HepG2 (cell line): ENCODE measurements around the gene PTGES3. TPM values are rescaled to one million over a fixed set of nuclear protein-coding genes. Genes with fewer than 3 reads are reported as not detected.

Experiments used
- ATAC-seq: fragments of 200-7000 bp; cut with Tn5 transposase; 3 replicates; pipeline ENCODE4 v1.9.1; 2020; ENCODE audit warnings: mild to moderate bottlenecking, moderate library complexity
- BruUV-seq: library from RNA; stranded (reverse); fragments of 400-500 nt; replicated peaks from 2 replicates; lab custom pipeline; 2021; lab: Mats Ljungman, UMichigan
- CTCF ChIA-PET: fragments of 300-600 bp; formaldehyde crosslinking; extraction: SDS; loops from one replicate; lab custom pipeline; 2021; ENCODE audit warnings: low total read pairs, inconsistent platforms, low intra/inter-chr PET ratio; lab: Yijun Ruan, JAX
- POLR2A ChIA-PET: fragments of 350-600 bp; sonication (Branson Sonifier 250); formaldehyde crosslinking; loops from one replicate; lab custom pipeline; 2020; ENCODE audit warnings: antibody characterized with exemption, inconsistent platforms; lab: Yijun Ruan, JAX
- DNase-seq: peaks from one replicate; pipeline ENCODE4 v3.0.0-alpha.2; 2015; ENCODE audit warnings: low spot score
- FAIRE-seq: peaks from 3 replicates; lab custom pipeline; 2011; peaks lifted over from hg19 to GRCh38; lab: Jason Lieb, UNC
- H2AFZ ChIP-seq: one replicate; pipeline ENCODE4 v1.6.1; 2011; ENCODE audit warnings: low read length, inconsistent platforms
- H3K27ac ChIP-seq: fragments of 300-600 bp; 3 replicates; pipeline ENCODE4 v1.8.0; 2011; ENCODE audit warnings: mixed run types, mild to moderate bottlenecking, mixed read lengths, low read length, inconsistent platforms; ENCODE audit not compliant: insufficient read depth; ENCODE audit errors: extremely low read length
- H3K27me3 ChIP-seq, 2 experiments: fragments of 200-600 bp in 1 of 2; 2 replicates in 1 of 2; 3 replicates in 1 of 2; pipeline versions ENCODE4 v1.6.0 to v1.8.0; 2011; ENCODE audit warnings: low read length in 2 of 2, mild to moderate bottlenecking in 2 of 2, moderate library complexity in 2 of 2, inconsistent platforms in 1 of 2; ENCODE audit not compliant: insufficient read depth in 2 of 2, control insufficient read depth in 1 of 2
- H3K36me3 ChIP-seq, 2 experiments: fragments of 200-600 bp in 1 of 2; replicated peaks in 1 of 2; 2 replicates in 1 of 2; 3 replicates in 1 of 2; pipeline versions ENCODE4 v1.5.1 to v1.8.0; 2011; ENCODE audit warnings: low read length in 2 of 2, inconsistent platforms in 1 of 2; ENCODE audit not compliant: insufficient read depth in 2 of 2, control insufficient read depth in 1 of 2
- H3K4me1 ChIP-seq: 2 replicates; pipeline ENCODE4 v1.5.1; 2012; ENCODE audit warnings: low read length, inconsistent platforms; ENCODE audit not compliant: insufficient read depth
- H3K4me2 ChIP-seq: 2 replicates; pipeline ENCODE4 v1.6.0; 2011; ENCODE audit warnings: low read depth, low read length, inconsistent platforms
- H3K4me3 ChIP-seq, 3 experiments: fragments of 200-600 bp in 1 of 3; sonication (generic), shearing (Covaris generic) in 1 of 3; replicated peaks in 1 of 3; 2 replicates each; pipeline ENCODE4 v1.5.1; 2011 to 2016; ENCODE audit warnings: low read length in 3 of 3, inconsistent platforms in 2 of 3, low read depth in 2 of 3, mild to moderate bottlenecking in 2 of 3, control low read depth in 1 of 3, mixed read lengths in 1 of 3; ENCODE audit not compliant: insufficient read depth in 1 of 3
- H3K79me2 ChIP-seq: one replicate; pipeline ENCODE4 v1.6.1; 2011; ENCODE audit warnings: low read length, inconsistent platforms; ENCODE audit not compliant: insufficient read depth
- H3K9ac ChIP-seq: 2 replicates; pipeline ENCODE4 v1.6.0; 2011; ENCODE audit warnings: mild to moderate bottlenecking, low read depth, low read length, inconsistent platforms; ENCODE audit not compliant: insufficient read depth
- H3K9me3 ChIP-seq: 2 replicates; pipeline ENCODE4 v1.5.1; 2012; ENCODE audit warnings: mild to moderate bottlenecking, low read length
- H4K20me1 ChIP-seq: 2 replicates; pipeline ENCODE4 v1.6.0; 2011; ENCODE audit warnings: inconsistent platforms, mild to moderate bottlenecking, low read length, moderate library complexity; ENCODE audit not compliant: insufficient read depth
- HNRNPK ChIP-seq: fragments of 200-400 bp; formaldehyde crosslinking; IDR thresholded peaks from 2 replicates; pipeline ENCODE4 v1.6.1; 2018; ENCODE audit warnings: low read length, low read depth, moderate library complexity, mild to moderate bottlenecking; ENCODE audit not compliant: poor library complexity, severe bottlenecking
- HNRNPLL ChIP-seq: fragments of 200-400 bp; formaldehyde crosslinking; IDR thresholded peaks from 2 replicates; pipeline ENCODE4 v1.6.1; 2017; ENCODE audit warnings: mild to moderate bottlenecking, low read depth, low read length; ENCODE audit not compliant: poor library complexity, severe bottlenecking
- KDM4B ChIP-seq: sonication (generic); formaldehyde crosslinking; IDR thresholded peaks from 2 replicates; pipeline ENCODE4 v1.4.0; 2020; ENCODE audit warnings: missing genetic modification reagents
- MBNL3 ChIP-seq: fragments of 250-450 bp; sonication (Bioruptor Pico); conservative IDR thresholded peaks from 2 replicates; pipeline ENCODE4 v1.8.0; 2022; ENCODE audit warnings: mild to moderate bottlenecking, inconsistent platforms
- TAF1 ChIP-seq: sonication (generic); formaldehyde crosslinking; IDR thresholded peaks from 2 replicates; pipeline ENCODE4 v1.4.0; 2020; ENCODE audit warnings: missing genetic modification reagents
- ZNF12 ChIP-seq: sonication (generic); formaldehyde crosslinking; IDR thresholded peaks from 2 replicates; pipeline ENCODE4 v1.5.0; 2020; ENCODE audit warnings: missing genetic modification reagents
- ZNF143 ChIP-seq: sonication (generic); formaldehyde crosslinking; IDR thresholded peaks from 2 replicates; pipeline ENCODE4 v1.4.0; 2020; ENCODE audit warnings: missing genetic modification reagents
- ZNF253 ChIP-seq: sonication (generic); formaldehyde crosslinking; IDR thresholded peaks from 2 replicates; pipeline ENCODE4 v1.8.0; 2022; ENCODE audit warnings: mild to moderate bottlenecking, missing genetic modification reagents, borderline replicate concordance
- ZNF607 ChIP-seq: sonication (generic); formaldehyde crosslinking; IDR thresholded peaks from 2 replicates; pipeline ENCODE4 v1.5.1; 2020; ENCODE audit warnings: missing genetic modification reagents, mild to moderate bottlenecking, borderline replicate concordance
- WGBS: methylation state at CpG from one replicate; pipeline ENCODE4 v1.1.6; 2017; ENCODE audit warnings: low lambda C conversion rate; 5-methylcytosine and 5-hydroxymethylcytosine counted together
- in situ Hi-C: cut with HindIII; loops from 2 replicates; pipeline ENCODE4 v1.10.0; 2017; ENCODE audit warnings: low pct_unique_long_range_greater_than_20kb; ENCODE audit not compliant: extremely low pct_ligation_motif_present
- intact Hi-C: fragments of 100-400 bp; cut with micrococcal nuclease; formaldehyde crosslinking; loops from one replicate; pipeline ENCODE4 v1.10.0; 2022; ENCODE audit not compliant: unreplicated experiment
- polyA plus RNA-seq, 8 experiments: library from polyadenylated mRNA; depleted of rRNA in 3 of 8; stranded (reverse) in 7 of 8; unstranded in 1 of 8; fragments of >200 nt; fragmentation: Illumina TruSeq in 4 of 8; extraction: Trizol in 4 of 8; gene quantifications; 2 replicates each; pipeline versions ENCODE4 v1.2.1 to v1.2.3, GENCODE V29; 2011 to 2016; ENCODE audit warnings: low read depth in 4 of 8, missing spikeins in 1 of 8, mixed read lengths in 1 of 8; ENCODE audit not compliant: insufficient read depth in 1 of 8
- total RNA-seq, 5 experiments: library from RNA; depleted of rRNA; stranded (reverse); fragments of >200 nt; fragmentation: Illumina TruSeq; extraction: Trizol; gene quantifications; 2 replicates each; pipeline ENCODE4 v1.2.3, GENCODE V29; 2016; ENCODE audit warnings: low read depth in 1 of 5
- TF ChIP-seq, protein P1 (sequence below): sonication (generic); formaldehyde crosslinking; IDR thresholded peaks from 2 replicates; pipeline ENCODE4 v1.4.0; 2020; ENCODE audit warnings: missing genetic modification reagents
- TF ChIP-seq, protein P2 (sequence below): fragments of 450-650 bp; IDR thresholded peaks from 2 replicates; pipeline ENCODE4 v1.6.1; 2016
- TF ChIP-seq, protein P3 (sequence below): sonication (generic); formaldehyde crosslinking; IDR thresholded peaks from 2 replicates; pipeline ENCODE4 v1.4.0; 2020; ENCODE audit warnings: missing genetic modification reagents
- TF ChIP-seq, protein P4 (sequence below): sonication (generic); formaldehyde crosslinking; IDR thresholded peaks from 2 replicates; pipeline ENCODE4 v1.4.0; 2020; ENCODE audit warnings: missing genetic modification reagents

The PTGES3 gene
- total and polyA plus RNA-seq, 2 of the 13 experiments (the other 11 are each of a cell fraction or from before 2014, with no cell fraction given): 54.4 to 159 TPM

DNA sequence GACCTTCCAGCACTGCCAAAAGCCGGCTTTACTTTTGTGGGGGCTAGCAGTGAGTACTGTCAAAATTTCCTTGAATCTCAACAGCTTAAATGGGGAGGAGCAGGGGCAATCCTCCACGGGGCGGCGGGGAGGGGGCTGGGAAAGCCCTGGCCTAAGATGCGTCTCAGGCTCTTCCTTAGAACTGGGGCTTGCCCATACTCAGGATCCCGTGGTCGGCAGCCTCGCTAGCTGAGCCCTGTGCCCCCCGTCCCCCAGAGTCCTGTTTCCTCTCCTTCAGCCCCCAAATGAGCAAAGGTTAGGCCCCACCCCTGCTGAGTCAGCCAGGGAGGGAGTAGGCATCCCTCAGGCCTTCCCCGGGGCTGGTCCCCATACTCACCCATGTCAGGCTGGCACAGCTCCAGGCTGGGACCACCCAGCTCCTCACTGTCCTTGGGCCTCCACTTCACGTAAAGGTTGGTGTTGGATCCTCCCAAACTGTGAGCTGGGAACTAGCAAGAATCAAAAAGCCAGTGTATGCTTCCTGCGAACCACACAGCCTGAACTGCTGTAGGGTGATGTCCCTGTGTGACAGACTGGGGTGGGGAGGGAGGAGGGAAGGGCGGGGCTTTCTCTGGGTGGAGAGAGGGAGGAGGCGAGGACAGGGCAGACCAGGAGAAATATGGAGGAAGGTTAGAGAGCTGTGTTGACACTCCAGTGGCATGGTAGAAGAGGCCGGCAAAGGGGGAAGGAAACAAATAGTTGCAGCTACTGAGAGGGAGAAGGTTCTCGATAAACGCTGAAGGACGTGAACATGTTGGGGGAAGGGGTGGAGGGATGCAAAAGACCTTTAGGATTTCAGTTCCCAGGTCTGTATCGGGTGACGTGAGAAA is 52.0 kb downstream of the PTGES3 start (continued):
- TF ChIP-seq, protein P1, sequence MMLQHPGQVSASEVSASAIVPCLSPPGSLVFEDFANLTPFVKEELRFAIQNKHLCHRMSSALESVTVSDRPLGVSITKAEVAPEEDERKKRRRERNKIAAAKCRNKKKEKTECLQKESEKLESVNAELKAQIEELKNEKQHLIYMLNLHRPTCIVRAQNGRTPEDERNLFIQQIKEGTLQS (CRISPR knock-in tag): peak; percentile 38; the same call in 1 of the 2 replicates
- TF ChIP-seq, protein P2, sequence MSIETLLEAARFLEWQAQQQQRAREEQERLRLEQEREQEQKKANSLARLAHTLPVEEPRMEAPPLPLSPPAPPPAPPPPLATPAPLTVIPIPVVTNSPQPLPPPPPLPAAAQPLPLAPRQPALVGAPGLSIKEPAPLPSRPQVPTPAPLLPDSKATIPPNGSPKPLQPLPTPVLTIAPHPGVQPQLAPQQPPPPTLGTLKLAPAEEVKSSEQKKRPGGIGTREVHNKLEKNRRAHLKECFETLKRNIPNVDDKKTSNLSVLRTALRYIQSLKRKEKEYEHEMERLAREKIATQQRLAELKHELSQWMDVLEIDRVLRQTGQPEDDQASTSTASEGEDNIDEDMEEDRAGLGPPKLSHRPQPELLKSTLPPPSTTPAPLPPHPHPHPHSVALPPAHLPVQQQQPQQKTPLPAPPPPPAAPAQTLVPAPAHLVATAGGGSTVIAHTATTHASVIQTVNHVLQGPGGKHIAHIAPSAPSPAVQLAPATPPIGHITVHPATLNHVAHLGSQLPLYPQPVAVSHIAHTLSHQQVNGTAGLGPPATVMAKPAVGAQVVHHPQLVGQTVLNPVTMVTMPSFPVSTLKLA: peak; percentile 27; the same call in 1 of the 2 replicates

DNA sequence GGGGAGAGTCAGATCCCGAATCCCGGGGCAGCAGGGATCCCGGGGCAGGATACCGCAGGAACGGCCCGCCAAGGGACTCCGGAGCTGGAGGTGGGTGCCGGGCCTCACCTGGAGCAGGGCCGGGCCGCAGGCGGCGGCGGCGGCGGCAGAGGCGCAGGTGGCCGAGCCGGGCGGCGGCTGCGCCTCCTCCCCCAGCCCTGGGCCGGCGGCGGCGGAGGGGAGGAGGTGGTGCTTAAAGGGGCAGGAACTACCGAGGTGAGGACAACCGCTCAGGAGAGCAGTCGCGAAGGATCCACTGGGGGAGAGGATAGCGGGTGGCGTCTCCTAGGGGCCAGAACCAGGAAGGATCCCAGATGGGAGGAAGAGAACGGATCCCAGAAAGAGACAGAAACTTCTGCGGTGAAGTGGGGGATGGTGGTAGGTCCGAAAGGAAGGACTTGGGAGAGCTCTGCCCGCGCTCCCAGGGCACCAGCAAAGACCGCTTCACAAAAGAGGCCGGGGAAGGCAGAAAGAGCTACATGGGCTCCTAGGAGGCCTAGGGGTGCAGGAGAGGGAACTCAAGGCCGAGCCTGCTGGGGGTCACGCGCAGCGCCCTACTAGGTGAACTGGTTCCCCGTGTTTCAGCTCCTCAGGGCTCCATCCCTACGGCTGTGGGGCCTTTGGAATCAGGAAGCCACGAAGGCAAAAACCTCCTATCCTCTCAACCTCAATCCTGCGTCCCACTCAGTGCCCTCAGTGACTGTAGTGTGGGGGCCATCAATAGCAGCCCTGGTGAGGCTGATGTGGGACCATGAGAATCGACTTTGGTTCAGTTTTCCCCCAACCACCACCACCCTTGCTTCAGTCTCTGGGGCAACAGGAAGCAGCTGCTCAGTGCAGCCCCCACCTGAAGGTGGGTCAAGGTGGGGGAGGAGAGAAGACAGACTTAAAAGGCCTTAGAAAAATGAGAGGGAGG is 53.0 kb downstream of the PTGES3 start:
- in situ Hi-C loops (no loop called here), intact Hi-C loops (no loop called here)
- H4K20me1 ChIP-seq: no peaks in the 10 kb centered on the region
- ChIA-PET CTCF (no interaction called here), POLR2A (interaction anchor here (1.0 to 3.9 kb wide), 11 partner anchors 10 to 414 kb away, joined by 3 to 58 read pairs (median 4); partner anchors contain the start of genes ATP5F1B, NACA, PTGES3 and RBMS2)
- H3K27me3 ChIP-seq: peaks cover 0 to 3% of the 10 kb centered on the region in 2 experiments; a peak in 1 of 5 replicates
- 0% methylated on average over 17 of the region's 47 CpGs for WGBS
- H3K27ac ChIP-seq: peak overlapping the region; percentile 92
- peak overlapping the region; percentile 100 for H3K4me2 ChIP-seq
- H2AFZ ChIP-seq: no peak overlapping the region
- BruUV-seq: no TSS peak
- FAIRE-seq (no peak), DNase-seq (peak; percentile 75), ATAC-seq (peak; percentile 50)
- H3K4me1 ChIP-seq: peaks cover 49% of the 10 kb centered on the region
- peaks cover 3 to 24% of the 10 kb centered on the region in 2 experiments for H3K36me3 ChIP-seq
- H3K9me3 ChIP-seq: no peaks in the 10 kb centered on the region
- peak overlapping the region; percentile 68 to 92 (median 80) for H3K4me3 ChIP-seq
- peak overlapping the region; percentile 77 for H3K9ac ChIP-seq
- H3K79me2 ChIP-seq: peaks cover 27% of the 10 kb centered on the region
- TF ChIP-seq, protein P3, sequence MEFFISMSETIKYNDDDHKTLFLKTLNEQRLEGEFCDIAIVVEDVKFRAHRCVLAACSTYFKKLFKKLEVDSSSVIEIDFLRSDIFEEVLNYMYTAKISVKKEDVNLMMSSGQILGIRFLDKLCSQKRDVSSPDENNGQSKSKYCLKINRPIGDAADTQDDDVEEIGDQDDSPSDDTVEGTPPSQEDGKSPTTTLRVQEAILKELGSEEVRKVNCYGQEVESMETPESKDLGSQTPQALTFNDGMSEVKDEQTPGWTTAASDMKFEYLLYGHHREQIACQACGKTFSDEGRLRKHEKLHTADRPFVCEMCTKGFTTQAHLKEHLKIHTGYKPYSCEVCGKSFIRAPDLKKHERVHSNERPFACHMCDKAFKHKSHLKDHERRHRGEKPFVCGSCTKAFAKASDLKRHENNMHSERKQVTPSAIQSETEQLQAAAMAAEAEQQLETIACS (CRISPR knock-in tag): no peak
- TF ChIP-seq KDM4B (CRISPR knock-in tag): no peak
- TF ChIP-seq MBNL3: no peak
- no peak for TF ChIP-seq ZNF12
- no peak for TF ChIP-seq ZNF253 (CRISPR knock-in tag)
- TF ChIP-seq TAF1 (CRISPR knock-in tag): peak; percentile 45; the same call in 1 of the 2 replicates
- TF ChIP-seq HNRNPLL: peak; percentile 73
- no peak for TF ChIP-seq ZNF143
- TF ChIP-seq, protein P4, sequence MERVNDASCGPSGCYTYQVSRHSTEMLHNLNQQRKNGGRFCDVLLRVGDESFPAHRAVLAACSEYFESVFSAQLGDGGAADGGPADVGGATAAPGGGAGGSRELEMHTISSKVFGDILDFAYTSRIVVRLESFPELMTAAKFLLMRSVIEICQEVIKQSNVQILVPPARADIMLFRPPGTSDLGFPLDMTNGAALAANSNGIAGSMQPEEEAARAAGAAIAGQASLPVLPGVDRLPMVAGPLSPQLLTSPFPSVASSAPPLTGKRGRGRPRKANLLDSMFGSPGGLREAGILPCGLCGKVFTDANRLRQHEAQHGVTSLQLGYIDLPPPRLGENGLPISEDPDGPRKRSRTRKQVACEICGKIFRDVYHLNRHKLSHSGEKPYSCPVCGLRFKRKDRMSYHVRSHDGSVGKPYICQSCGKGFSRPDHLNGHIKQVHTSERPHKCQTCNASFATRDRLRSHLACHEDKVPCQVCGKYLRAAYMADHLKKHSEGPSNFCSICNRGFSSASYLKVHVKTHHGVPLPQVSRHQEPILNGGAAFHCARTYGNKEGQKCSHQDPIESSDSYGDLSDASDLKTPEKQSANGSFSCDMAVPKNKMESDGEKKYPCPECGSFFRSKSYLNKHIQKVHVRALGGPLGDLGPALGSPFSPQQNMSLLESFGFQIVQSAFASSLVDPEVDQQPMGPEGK (CRISPR knock-in tag): peak; percentile 57; the same call in 1 of the 2 replicates
- TF ChIP-seq ZNF607: no peak
- no peak for TF ChIP-seq HNRNPK
